ACHN (cell line): ENCODE results near the gene AGFG1.

Experiments
- DNase-seq: peaks from one replicate; pipeline ENCODE4 v3.0.0-alpha.2; 2015
- in situ Hi-C: cut with HindIII; loops from 2 replicates; pipeline ENCODE4 v1.10.0; 2017; ENCODE audit warnings: low sequenced_read_pairs, low pct_ligation_motif_present, low pct_unique_long_range_greater_than_20kb

Gene AGFG1

DNA sequence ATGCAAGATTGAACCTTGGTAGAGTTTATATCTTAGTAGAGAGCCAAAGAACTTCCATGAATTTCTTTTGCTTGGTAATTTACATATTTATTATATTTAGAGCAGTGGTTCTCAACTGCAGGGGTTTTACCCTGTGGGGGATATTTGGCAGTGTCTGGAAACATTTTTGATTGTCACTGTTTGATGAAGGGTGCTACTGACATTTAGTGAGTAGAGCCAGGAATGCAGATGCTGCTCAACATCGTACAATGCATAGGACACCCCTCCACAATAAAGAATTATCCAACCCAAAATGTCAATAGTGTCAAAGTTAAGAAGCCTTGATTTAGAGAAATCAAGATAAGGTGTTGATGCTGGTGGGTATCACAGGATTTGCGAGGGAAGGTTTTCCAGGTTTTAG is 14.7 kb downstream of the AGFG1 start:
- no peak for DNase-seq
- in situ Hi-C loops = no loop called here

DNA sequence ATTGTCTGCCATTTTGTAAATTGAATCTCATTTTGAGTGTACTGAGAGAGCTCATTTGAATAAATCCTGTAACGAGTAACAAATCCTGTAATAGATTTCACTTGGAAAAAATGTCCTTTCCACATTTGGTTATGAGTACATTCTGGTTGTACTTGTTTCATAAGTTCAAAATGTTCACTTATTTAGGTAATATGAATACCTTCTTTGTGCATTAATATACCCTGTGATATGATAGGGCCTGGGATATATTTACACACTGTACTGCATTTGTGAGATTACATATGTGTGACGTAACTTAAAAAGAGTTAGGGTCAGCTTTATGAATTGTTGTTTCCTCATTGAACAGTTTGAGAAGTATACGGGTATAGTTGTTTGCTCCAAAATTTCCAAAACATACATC is 16.1 kb downstream of the AGFG1 start:
- DNase-seq = no peak
- in situ Hi-C loops = no loop called here

DNA sequence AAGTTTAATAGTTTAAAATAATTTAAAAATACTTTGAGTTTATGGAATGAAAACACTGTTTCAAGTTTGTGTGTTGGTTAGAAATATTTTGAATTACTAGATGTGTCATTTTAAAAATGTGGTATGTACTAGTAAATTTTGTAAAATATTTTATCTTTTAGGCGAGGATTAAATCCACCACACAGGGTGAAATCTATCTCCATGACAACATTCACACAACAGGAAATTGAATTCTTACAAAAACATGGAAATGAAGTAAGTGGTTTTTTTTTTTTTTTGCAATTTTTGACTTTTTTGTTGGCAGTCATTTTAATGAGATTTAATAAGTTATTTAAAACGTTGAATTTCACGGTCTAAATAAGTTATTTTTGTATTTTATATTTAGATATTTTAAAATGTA is 19.4 kb downstream of the AGFG1 start:
- DNase-seq = no peak
- in situ Hi-C loops = no loop called here

DNA sequence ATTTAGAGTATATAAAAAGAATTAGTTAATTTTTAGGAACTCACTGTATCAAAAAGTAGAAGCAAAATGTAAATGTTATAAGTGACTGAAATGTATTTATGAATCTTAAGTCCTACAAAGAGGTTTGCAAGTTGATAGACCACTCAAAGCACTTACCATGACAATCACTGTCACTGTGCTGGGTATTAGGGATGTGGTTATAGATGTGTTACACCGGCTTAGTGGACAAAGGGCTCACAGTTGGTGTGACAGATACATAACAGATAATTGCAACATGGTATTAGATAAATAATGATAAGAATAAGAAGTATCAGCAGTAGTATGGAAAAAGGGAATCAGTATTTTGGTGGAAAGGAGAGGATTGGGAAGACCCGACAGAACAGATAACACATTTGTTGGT is 21.6 kb downstream of the AGFG1 start:
- in situ Hi-C loops = no loop called here
- DNase-seq = no peak

DNA sequence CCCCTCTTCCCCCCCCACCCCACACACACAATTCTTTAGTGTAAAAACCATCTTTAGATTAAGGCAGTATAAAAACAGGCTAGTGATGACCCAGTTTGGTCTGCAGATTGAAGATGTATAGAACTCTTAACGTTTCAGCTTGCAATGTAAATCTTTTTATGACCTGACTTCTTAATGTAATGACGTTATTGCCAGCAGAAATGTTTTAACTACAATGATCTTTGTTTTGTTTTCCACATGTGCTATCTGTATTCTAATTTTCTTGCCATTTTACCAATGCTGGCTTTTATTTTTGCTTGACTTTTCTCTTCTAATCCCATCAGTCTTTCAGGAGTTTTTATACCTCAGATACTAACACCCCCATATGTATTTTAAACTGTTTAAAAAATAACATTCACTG is 25.2 kb downstream of the AGFG1 start:
- no peak for DNase-seq
- in situ Hi-C loops = no loop called here

DNA sequence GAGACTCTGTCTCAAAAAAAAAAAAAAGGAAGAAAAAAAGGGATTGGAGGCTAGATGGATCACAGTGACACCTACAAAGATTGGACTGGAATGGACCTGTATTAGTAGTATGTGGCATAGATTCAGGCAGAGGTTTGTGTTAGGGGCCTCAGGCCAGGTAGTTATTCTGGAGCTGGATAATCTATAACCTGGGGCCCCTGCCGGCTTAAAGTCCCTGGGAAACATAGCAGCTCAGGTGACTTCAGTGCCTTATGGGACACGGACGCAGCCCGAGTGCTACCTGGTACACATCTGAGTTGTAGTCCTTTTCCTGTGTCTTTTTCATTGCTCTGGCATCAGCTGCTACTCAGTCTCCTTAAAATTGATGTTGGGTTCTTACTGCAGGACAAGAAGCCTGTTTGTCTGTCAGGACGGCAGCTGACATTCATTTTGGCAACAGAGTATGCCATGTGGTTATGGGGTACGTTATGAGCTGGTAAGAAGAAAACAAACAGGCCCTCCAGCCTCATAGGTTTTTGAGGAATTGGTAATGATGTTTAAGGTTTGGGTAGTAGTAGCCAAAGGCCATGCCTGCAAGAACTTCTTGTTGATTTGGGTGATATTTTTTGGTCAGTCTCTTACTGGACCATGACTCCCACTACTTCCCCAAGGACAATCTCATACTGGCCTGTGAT is 27.8 kb downstream of the AGFG1 start:
- in situ Hi-C loops = no loop called here
- no peak for DNase-seq

DNA sequence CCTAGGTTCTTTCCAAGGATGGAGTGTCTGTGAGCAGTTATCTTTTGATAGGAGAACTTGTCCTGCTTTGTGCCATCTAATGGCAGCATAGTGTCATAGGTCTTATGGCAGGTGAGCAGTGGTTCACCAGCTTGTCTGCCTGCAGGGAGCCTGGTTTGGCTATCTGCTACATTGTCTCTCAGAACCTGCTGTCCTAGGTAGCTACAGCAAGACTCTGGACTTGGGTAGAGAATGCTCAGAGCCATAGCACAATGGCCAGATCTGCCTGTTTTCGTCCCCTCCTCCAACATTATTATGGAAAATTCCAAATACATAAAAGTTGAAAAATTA is 28.3 kb downstream of the AGFG1 start:
- in situ Hi-C loops = no loop called here
- DNase-seq = no peak

DNA sequence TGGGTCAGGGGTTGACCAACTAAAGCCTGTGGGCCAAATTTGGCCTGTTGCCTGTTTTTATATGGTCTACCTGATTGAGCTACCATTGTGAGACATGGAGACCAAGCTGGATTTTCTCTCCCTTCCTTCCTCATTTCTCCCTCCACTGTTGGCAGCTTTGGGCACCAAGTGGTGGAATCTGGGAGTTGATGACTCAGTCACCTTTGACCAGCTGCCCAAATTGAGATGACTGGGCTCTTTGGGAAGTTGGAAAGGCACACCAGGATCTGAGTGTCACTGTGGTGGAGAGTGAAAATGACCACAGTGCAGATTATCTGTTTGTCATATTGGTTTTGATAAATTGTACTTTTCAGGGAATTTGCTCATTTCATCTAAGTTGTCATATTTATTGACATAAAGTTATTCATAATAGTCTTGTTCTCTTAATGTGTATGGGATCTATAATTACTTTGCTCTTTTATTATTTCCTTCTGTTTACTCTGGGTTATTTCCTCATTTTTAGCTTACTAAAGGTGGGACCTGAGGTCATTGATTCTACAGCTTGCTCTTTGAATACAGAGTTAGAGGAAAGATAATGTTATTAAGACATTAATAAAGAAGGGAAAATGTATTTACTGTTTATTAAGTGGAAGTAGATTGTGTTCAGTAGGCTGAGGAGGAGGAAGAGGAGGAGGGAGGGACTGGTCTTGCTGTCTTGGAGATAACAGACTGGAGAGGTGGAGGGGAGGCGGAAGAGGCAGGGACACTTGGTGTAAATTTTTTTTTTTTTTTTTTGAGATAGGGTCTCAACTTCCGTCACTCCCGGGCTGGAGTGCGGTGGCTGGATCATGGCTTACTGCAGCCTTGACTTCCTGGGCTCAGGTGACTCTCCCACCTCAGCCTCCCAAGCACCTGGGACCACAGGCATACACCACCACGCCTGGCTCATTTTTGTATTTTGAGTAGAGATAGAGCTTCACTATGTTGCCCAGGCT is 31.8 kb downstream of the AGFG1 start:
- in situ Hi-C loops = no loop called here
- peak; percentile 91 for DNase-seq

DNA sequence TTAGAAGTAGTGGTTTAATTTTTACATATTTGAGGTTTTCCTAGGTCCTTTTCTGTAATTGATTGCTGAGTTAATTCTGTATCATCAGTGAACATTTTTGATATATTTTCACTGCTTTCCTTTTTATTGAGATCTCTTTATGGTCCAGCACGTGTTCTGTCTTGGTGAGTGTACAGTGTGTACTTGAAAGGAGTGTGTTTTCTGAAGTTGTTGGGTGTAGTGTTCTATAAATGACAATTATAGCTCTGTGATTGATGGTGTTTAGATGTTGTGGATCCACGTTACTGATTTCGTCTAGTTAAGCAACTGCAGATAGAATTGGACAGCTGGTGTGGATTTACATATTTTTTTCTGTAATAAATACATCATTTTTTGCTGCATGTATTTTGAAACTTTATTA is 32.7 kb downstream of the AGFG1 start:
- in situ Hi-C loops = no loop called here
- no peak for DNase-seq

DNA sequence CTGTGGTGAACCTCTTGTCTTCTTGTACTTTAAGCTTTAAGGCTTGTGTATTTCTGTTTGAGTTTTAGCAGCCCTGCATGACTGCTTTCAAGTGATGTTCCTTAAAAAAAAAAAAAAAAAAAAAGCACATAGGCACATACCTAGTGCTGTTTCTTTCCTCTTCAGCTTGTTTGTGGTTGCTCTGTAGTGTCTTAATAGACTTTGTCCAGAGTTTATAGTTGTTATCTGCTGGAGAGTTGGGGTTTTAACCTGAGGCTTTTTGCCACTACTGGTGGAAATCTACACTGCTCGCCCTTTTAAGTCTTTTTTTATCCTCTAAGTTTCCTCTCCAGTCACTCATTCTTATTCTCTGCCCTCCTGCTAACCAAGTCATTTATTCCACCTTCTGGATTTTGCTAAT is 34.5 kb downstream of the AGFG1 start:
- in situ Hi-C loops = no loop called here
- DNase-seq = no peak

DNA sequence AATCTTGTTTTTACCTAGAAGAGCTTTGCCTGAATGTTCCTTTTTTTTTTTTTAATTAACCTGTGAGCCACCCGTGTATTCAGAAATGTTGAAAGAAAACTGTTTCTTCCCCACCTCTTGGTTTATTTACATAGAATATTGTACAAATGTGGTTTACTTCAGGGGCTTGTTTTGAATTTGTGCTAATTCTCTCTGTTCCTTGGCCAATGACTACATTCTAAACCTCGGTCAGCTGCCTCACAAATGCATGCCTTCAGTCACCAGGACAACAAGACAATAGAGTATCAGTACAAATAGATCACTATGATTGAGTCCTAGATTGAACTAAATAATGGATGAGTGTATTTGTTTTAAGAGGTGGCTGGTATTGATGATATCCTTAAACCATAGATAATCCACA is 36.0 kb downstream of the AGFG1 start:
- in situ Hi-C loops = no loop called here
- no peak for DNase-seq

DNA sequence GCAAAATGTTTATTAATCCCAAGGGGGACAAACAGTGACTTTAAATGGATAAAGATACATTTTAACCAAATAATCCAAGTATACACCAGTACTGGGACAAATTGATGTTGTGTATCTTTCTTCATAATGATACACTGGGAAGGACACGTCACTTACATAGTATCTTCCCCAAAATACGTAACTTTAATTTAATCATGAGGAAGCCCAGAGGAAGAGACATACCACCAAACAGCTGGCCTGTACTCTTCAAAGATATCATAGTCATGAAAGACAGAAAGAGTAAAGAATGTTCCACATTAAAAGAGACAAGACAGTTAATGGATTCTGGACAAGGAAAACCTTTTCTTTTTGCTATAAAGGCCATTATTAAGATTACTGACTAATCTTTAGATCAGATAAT is 37.1 kb downstream of the AGFG1 start:
- in situ Hi-C loops = no loop called here
- no peak for DNase-seq

DNA sequence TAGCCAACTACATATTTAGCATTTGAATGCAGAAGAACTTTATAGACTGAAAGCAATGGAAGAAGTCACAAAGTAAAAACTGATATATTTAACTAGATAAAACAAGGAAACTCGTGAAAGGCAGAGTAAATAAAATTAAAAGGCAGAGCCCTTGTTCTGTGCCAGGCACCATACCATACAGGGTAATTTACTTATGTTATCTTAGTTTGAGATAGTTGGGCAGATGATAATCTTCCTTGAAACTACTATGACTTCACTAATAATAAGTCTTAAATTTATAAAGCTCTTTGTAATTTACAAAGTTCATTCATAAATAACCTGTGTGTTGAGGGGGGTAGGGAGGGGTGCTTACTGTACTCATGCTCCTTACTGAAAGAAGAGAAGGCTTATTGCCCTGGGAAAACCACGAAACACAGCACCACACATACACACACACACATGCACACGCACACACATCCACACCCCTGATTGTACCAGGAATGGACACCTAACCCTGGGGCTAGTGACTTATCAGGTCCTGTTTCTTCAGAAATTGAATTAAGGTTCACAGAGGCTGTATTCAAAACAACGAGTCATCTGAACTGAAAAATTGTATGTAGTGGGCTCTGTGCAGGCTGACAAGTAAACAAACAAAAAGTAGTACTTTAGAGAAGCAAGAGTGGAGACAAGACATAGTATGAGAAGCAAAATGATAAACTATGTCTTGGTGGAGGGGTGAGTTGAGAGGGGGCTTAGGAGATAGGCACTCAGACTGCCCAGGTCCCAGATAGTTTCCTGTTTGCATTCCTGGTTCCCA is 38.1 kb downstream of the AGFG1 start:
- no peak for DNase-seq
- in situ Hi-C loops = no loop called here

DNA sequence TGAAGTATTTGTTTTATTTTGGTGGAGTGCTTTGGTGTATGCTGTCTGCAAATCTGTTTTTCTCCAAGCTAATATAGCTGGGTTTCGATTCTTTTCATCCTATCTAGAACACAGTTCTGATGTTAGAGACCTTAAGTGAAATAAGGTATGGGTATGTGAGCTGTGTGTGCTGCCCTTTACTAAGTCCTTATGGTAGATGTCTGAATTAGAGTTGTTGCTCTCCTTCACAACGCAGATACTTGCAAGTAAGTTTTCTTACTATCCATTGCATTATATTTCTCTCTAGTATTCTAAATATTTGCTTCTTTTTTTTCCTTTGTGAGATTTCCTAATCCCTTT is 38.6 kb downstream of the AGFG1 start:
- no peak for DNase-seq
- in situ Hi-C loops = no loop called here

DNA sequence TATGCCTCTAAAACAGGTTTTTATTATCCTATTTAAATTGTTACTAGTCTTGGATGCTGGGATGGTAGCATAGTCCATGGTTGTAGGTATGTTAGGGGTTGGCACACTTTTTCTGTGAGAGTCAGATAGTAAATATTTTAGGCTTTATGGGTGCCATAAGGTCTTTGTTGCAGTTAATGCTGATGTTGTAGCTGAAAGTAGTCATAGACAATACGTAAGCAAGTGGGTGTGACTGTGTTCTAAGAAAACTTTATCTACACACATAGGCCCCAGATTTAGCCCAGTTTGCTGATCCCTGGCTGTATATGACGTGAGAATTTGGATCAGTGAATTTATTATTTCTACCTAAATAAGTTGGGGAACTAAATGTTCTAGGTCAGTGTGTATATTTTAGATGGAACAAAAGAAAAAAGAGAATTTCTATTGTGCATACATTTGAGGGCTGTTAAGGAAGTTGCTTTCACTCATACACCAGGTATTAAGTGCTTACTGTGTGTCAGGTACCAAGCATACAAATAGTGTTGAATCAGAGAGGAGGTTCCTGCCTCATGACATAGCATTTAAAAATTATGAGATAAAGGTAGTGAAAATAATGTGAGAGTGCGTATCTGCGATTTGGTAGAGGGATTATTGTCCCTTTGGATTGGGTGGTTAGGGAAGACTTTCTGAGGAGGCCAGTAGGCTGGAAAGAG is 39.4 kb downstream of the AGFG1 start:
- no peak for DNase-seq
- in situ Hi-C loops = no loop called here

DNA sequence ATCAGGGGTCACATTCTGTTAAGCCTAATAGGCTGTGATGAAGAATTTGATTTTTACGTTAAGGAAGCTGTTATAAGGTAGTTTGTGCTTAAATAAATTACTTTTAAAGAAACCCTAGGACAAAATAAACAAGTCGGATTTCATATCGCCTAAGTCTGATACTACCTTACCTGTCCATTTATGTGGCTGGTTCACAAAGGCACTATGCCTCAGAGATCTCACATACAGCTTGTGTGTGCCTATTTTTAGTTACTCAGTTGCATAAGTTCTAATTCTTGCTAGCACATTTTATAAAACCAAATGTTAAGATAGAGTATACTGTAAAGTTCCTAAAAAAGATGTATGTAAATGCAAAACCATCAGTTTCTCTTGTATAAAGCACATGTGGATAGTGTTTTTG is 40.0 kb downstream of the AGFG1 start:
- no peak for DNase-seq
- in situ Hi-C loops = no loop called here

DNA sequence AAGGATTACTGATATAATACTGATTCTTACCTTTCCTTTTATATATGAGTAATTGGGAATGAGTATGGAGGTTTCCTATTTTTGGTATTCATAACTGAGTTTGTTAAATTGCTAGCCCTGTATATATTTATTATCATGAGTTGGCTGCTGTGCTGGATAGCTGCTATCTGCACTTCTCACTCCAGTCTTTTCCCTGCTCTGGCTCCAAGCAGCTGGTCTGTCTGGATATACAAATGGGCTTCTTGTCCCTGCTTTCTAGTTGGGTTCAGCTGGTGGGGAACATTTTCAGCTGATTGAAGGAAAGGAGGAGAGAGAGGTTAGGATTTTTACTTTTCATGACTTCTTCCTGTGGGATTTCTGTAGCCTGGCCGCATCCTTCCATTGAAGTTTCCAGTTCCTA is 41.2 kb downstream of the AGFG1 start:
- in situ Hi-C loops = no loop called here
- no peak for DNase-seq

DNA sequence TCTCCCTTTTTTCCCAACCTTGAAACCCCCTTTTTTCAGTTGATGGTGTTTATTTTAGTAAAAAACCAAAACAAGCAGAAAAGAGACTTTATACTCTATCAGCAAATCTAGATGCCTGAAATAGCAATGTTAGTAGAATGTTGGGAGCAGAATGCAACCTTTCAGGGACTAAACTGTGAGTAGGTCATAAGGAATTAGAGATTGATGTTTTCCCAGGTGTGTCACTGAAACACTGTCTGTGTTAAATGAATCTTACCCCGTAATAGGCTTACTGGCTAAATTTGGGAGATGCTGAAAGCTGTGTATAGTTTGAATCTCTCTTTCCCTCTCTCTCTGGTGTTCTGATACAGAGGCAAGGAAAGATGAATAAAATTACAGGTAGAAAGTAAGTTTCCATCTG is 43.8 kb downstream of the AGFG1 start:
- no peak for DNase-seq

DNA sequence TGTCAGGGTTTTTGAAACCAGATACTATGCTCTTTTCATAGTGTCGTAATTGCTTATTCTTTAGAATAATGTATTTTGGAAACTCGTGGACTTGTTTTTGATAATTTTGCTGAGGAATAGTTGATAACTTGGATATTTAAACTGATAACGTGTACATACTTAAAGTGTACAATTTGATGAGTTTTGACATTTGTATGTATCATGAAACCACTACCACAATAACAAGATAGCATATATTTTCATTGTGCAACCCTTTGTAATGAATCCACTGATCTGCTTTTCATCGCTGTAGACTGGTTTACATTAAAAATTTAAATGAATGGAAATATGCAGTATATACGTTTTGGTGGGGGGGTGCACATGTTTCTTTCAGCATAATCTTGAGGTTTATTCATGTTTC is 45.8 kb downstream of the AGFG1 start:
- DNase-seq = no peak
- in situ Hi-C loops = no loop called here

More for the DNA sequence above, 43.8 kb downstream of the AGFG1 start:
- in situ Hi-C loops = no loop called here
